OCI-LY3 (cell line): Measurements from ENCODE around the gene SHISA4.

Experiments
- H2AFZ ChIP-seq: fragments of 200-600, 300-600 bp; shearing (Covaris generic); 2 replicates; pipeline ENCODE4 v1.6.0; 2014; ENCODE audit warnings: antibody characterized with exemption, low read depth, low read length
- H3K27ac ChIP-seq: fragments of 200-600, 300-600 bp; sonication (generic); 2 replicates; pipeline ENCODE4 v1.5.1; 2014; ENCODE audit warnings: mild to moderate bottlenecking, low read length, moderate library complexity, mixed read lengths
- H3K27me3 ChIP-seq: fragments of 200-600, 300-600 bp; sonication (generic); 2 replicates; pipeline ENCODE4 v1.6.1; 2014; ENCODE audit warnings: low read depth, low read length, mixed read lengths
- H3K36me3 ChIP-seq: fragments of 200-600, 300-600 bp; sonication (generic); replicated peaks from 2 replicates; pipeline ENCODE3; 2014; ENCODE audit warnings: low read depth, low read length, mixed read lengths
- H3K4me1 ChIP-seq: fragments of 300-600, 200-600 bp; sonication (generic); 2 replicates; pipeline ENCODE4 v1.6.1; 2014; ENCODE audit warnings: low read length, mixed read lengths
- H3K4me2 ChIP-seq: fragments of 200-600, 300-600 bp; sonication (generic); 2 replicates; pipeline ENCODE4 v1.6.1; 2014; ENCODE audit warnings: low read length, mixed read lengths
- H3K4me3 ChIP-seq: fragments of 300-600, 200-600 bp; sonication (generic); 2 replicates; pipeline ENCODE4 v1.5.1; 2014; ENCODE audit warnings: antibody characterized with exemption, mild to moderate bottlenecking, low read length, moderate library complexity
- H3K79me2 ChIP-seq: fragments of 300-600, 200-600 bp; shearing (Covaris generic); 2 replicates; pipeline ENCODE4 v1.6.1; 2014; ENCODE audit warnings: mild to moderate bottlenecking, low read length, mixed read lengths
- H3K9ac ChIP-seq: fragments of 300-600, 200-600 bp; shearing (Covaris generic); 2 replicates; pipeline ENCODE4 v1.6.0; 2014; ENCODE audit warnings: mild to moderate bottlenecking, low read length, moderate library complexity
- H3K9me3 ChIP-seq: fragments of 200-600, 300-600 bp; shearing (Covaris generic); 2 replicates; pipeline ENCODE4 v1.6.1; 2014; ENCODE audit warnings: low read length, mixed read lengths; ENCODE audit not compliant: insufficient read depth
- H4K20me1 ChIP-seq: fragments of 200-600, 300-600 bp; sonication (generic); 2 replicates; pipeline ENCODE4 v1.6.1; 2016; ENCODE audit warnings: low read length, mixed read lengths; ENCODE audit not compliant: insufficient read depth
- EZH2phosphoT487 ChIP-seq: fragments of 200-600 bp; shearing (Covaris generic); IDR thresholded peaks from 2 replicates; pipeline ENCODE4 v1.6.1; 2018; ENCODE audit warnings: antibody characterized with exemption, mixed run types, low read depth
- TF ChIP-seq, protein P1 (sequence below): fragments of 200-600, 300-600 bp; sonication (generic); IDR thresholded peaks from 2 replicates; pipeline ENCODE4 v1.5.1; 2014; ENCODE audit warnings: antibody characterized with exemption, low read length, low read depth

Gene SHISA4

DNA sequence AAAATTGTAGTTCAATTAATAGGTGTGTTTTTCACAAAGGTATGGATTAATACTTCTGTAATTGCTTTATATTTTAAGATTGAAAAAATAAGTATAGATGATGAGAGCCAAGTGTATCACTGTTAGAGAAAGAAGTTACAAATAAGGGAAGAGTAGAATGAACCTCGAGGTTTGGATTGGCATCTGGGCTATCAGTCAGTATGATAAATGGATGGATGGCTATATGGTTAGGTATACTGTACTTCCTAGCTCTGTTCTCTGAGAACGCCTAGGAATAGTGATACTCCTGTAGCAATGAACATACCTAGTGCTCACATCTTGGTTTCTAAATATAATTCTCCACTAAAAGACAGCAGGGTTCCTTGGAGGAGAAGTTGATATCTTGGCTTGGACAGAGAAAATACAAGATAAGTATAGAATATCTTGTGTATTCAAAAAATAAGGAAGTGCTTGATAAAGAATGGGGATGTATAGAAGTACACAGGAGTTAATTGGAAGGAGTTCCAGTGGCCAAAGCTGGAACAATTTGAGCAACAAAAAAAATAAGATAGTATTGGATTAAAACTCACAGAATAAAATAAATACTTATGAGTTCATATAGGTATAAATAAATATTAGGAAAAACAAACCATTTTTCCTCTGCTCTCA is 47.3 kb upstream of the SHISA4 start:
- Histone ChIP-seq H3K4me3 (no peak overlapping the region), H3K79me2 (peaks cover 100% of the 10 kb centered on the region), H3K4me2 (no peak overlapping the region), H3K27me3 (no peaks in the 10 kb centered on the region), H3K27ac (no peak overlapping the region), H3K9me3 (no peaks in the 10 kb centered on the region), H3K9ac (no peak overlapping the region), H4K20me1 (peaks cover 78% of the 10 kb centered on the region), H2AFZ (no peak overlapping the region), H3K36me3 (peaks cover 27% of the 10 kb centered on the region), H3K4me1 (no peaks in the 10 kb centered on the region)
- no peak for TF ChIP-seq EZH2phosphoT487
- TF ChIP-seq, protein P1, sequence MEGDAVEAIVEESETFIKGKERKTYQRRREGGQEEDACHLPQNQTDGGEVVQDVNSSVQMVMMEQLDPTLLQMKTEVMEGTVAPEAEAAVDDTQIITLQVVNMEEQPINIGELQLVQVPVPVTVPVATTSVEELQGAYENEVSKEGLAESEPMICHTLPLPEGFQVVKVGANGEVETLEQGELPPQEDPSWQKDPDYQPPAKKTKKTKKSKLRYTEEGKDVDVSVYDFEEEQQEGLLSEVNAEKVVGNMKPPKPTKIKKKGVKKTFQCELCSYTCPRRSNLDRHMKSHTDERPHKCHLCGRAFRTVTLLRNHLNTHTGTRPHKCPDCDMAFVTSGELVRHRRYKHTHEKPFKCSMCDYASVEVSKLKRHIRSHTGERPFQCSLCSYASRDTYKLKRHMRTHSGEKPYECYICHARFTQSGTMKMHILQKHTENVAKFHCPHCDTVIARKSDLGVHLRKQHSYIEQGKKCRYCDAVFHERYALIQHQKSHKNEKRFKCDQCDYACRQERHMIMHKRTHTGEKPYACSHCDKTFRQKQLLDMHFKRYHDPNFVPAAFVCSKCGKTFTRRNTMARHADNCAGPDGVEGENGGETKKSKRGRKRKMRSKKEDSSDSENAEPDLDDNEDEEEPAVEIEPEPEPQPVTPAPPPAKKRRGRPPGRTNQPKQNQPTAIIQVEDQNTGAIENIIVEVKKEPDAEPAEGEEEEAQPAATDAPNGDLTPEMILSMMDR, result no peak

DNA sequence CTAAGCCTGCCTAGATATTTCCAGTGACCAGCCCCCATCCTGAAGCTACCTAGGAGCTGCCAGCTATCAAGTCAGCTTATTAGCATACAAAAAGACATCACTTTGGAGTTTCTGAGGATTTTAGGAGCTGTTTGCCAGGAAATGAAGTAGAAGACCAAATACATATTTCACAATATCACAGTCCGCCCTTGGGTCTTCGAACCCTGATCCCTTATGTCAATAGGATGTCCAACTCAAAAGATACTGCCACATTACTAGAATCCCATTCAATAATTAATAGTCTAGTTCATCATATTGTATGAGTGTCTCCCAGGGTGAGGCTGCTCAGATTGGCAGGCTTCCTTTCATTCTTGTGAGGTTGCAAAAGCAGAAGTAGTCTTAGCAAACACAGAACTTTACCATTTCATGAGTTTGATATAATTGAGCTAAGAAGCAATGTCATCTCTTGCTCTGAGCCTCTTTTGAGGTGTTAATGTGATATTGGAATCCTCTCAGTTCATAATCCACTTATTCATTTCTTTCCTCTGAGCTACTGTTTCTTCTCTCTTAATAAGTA is 46.1 kb upstream of the SHISA4 start:
- Histone ChIP-seq H3K79me2 (peaks cover 99% of the 10 kb centered on the region), H3K27ac (no peak overlapping the region), H2AFZ (no peak overlapping the region), H3K4me1 (no peaks in the 10 kb centered on the region), H3K4me3 (no peak overlapping the region), H4K20me1 (peaks cover 71% of the 10 kb centered on the region), H3K27me3 (no peaks in the 10 kb centered on the region), H3K4me2 (no peak overlapping the region), H3K9me3 (no peaks in the 10 kb centered on the region), H3K9ac (no peak overlapping the region), H3K36me3 (peaks cover 21% of the 10 kb centered on the region)
- TF ChIP-seq, protein P1, result no peak
- TF ChIP-seq EZH2phosphoT487, result no peak

- Histone ChIP-seq H3K36me3 (peaks cover 33% of the 10 kb centered on the region), H3K4me1 (no peaks in the 10 kb centered on the region), H4K20me1 (peaks cover 53% of the 10 kb centered on the region), H3K27me3 (no peaks in the 10 kb centered on the region), H3K4me3 (no peak overlapping the region), H3K27ac (no peak overlapping the region), H3K79me2 (peaks cover 75% of the 10 kb centered on the region), H3K4me2 (no peak overlapping the region), H3K9ac (no peak overlapping the region), H3K9me3 (no peaks in the 10 kb centered on the region), H2AFZ (no peak overlapping the region)
- TF ChIP-seq, protein P1, result no peak
- no peak for TF ChIP-seq EZH2phosphoT487
Observed at GRCh38 chr1:201845331-201846083, 43.2 kb upstream of the SHISA4 start.

GRCh38 chr1:201847150-201847549 is 41.5 kb upstream of the SHISA4 start:
- Histone ChIP-seq H3K36me3 (peaks cover 44% of the 10 kb centered on the region), H3K79me2 (peaks cover 59% of the 10 kb centered on the region), H4K20me1 (peaks cover 39% of the 10 kb centered on the region)

More at GRCh38 chr1:201847150-201847549, 41.5 kb upstream of the SHISA4 start:
- Histone ChIP-seq H2AFZ (no peak overlapping the region), H3K9me3 (no peaks in the 10 kb centered on the region), H3K4me3 (no peak overlapping the region), H3K4me2 (no peak overlapping the region), H3K9ac (no peak overlapping the region), H3K4me1 (no peaks in the 10 kb centered on the region), H3K27ac (no peak overlapping the region), H3K27me3 (no peaks in the 10 kb centered on the region)
- TF ChIP-seq EZH2phosphoT487, result no peak
- TF ChIP-seq, protein P1, result no peak
